MM.1S (cell line): ENCODE data around the gene SLC37A1.

Experiments used
- EZH2 ChIP-seq: fragments of 300-600 bp; sonication (generic); optimal IDR thresholded peaks from 2 replicates; pipeline ENCODE3; 2017; ENCODE audit warnings: low read depth, mild to moderate bottlenecking, antibody characterized with exemption, low read length, mixed read lengths
- EZH2phosphoT487 ChIP-seq: fragments of 300-600 bp; sonication (generic); IDR thresholded peaks from 2 replicates; pipeline ENCODE4 v1.6.1; 2018; ENCODE audit warnings: antibody characterized with exemption, low read length
- TF ChIP-seq, protein P1 (sequence below): fragments of 300-600 bp; sonication (generic); IDR thresholded peaks from 2 replicates; pipeline ENCODE4 v1.5.1; 2016; ENCODE audit warnings: antibody characterized with exemption, low read length, mixed read lengths

GRCh38 chr21:42484966-42485365 is 28.7 kb upstream of the SLC37A1 start:
- TF ChIP-seq, protein P1, sequence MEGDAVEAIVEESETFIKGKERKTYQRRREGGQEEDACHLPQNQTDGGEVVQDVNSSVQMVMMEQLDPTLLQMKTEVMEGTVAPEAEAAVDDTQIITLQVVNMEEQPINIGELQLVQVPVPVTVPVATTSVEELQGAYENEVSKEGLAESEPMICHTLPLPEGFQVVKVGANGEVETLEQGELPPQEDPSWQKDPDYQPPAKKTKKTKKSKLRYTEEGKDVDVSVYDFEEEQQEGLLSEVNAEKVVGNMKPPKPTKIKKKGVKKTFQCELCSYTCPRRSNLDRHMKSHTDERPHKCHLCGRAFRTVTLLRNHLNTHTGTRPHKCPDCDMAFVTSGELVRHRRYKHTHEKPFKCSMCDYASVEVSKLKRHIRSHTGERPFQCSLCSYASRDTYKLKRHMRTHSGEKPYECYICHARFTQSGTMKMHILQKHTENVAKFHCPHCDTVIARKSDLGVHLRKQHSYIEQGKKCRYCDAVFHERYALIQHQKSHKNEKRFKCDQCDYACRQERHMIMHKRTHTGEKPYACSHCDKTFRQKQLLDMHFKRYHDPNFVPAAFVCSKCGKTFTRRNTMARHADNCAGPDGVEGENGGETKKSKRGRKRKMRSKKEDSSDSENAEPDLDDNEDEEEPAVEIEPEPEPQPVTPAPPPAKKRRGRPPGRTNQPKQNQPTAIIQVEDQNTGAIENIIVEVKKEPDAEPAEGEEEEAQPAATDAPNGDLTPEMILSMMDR, result no peak
- TF ChIP-seq EZH2, result no peak
- no peak for TF ChIP-seq EZH2phosphoT487
